Measurements from ENCODE around the gene SSTR5.

SSTR5 gene

GRCh38 chr16:1107731-1108130 lies 35.2 kb downstream of the SSTR5 start:
- no peak for DNase-seq

DNA sequence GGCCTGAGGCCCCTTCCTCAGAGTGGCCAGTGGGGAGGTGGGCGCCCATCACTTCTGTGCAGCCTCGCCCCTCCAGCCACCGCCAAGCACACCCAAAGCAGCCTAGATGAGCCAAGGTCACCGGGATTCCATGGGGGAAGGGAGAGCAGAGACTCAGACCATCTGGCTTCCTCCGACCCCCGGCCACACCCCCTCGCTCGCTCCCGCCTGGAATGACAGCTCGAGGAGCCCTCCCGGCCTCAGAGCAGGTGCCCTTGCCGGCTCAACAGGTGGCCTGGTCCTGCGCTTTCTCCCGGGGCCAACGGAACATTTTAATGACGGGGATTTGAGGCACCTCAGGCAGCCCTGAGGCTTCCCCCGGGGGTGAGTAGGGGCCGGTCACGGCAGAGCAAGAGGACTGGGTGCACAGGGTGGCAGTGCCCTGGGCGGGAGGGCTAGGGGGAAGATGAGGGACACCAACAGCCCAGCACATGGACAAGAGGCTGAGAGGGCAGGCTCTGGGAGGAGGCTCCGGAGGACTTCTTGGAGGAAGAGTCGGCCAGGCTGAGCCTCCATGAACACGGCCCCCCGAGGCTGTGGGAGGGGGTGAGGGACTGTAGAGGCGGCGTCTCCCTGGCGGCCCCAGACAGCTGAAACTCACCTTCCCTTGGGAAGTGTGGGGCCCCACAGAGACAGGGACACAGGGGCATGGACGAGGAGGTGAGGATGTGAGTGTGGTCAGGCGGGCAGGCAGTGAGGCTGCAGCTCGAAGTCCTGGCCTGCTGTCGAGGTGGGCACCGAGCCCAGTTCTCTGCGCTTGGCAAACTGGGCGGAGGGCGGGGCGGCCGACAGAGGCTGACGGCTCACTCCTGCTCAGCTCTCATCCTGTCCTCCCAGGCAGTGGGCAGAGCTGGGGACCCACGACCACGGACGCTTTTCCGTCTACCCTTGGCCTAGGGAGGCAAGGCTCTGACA lies 36.0 kb downstream of the SSTR5 start:
- no peak for DNase-seq

DNA sequence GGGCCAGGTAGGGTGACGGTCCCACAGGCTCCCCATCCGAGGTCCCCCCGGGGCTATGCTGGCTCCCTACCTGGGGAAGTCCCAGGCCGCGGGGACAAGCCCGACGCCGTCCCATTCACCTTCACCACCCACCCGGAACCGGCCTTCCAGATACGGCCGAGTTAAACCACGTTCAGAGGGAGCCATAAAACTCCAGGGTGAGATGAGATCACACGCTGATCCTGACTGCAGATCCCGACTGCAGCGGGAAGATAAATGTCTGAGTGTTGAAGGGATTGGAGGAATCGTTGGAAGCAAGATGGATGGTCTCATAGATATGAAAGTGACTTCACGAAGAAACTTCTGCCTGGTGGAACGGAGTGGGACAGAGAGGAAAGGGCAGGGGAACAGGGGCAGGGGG lies 37.1 kb downstream of the SSTR5 start:
- DNase-seq = no peak

DNA sequence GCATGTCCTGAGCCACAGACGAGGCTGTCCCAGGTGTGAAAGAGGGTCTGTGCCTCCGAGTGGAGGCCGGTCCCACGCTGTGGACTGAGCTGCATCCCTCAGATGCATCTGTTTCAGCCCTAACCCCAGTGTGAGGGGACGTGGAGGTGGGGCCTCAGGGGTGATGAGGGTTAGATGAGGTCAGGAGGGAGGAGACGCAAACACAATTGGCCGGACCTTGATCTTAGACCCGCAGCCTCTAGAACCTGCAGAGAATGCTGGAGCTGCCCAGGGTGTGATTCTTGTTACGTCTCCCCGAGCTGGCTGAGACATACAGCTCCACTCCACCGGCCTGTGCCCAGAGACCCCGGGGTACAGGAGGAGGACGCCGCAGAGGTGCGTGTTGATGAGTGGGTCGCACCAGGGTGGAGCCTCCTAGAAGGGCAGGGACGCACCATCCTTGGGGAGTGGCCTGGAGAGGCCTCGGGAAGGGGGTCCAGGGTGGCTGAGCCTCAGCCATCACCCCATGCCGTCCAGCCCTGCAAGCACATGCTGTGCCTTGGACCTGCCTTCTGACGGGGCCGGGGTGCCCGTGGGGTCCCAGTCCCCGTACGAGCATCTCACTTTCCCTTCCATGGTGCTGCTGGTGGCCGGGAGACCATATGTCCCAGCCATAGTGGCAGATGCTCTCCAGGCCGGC lies 40.1 kb downstream of the SSTR5 start:
- DNase-seq = no peak

- no peak for DNase-seq
Measured at GRCh38 chr16:1113489-1113888, 40.9 kb downstream of the SSTR5 start.

- DNase-seq = no peak
Measured at GRCh38 chr16:1113889-1114526, 41.5 kb downstream of the SSTR5 start.

GRCh38 chr16:1116693-1117077 lies 44.1 kb downstream of the SSTR5 start:
- DNase-seq = no peak

DNA sequence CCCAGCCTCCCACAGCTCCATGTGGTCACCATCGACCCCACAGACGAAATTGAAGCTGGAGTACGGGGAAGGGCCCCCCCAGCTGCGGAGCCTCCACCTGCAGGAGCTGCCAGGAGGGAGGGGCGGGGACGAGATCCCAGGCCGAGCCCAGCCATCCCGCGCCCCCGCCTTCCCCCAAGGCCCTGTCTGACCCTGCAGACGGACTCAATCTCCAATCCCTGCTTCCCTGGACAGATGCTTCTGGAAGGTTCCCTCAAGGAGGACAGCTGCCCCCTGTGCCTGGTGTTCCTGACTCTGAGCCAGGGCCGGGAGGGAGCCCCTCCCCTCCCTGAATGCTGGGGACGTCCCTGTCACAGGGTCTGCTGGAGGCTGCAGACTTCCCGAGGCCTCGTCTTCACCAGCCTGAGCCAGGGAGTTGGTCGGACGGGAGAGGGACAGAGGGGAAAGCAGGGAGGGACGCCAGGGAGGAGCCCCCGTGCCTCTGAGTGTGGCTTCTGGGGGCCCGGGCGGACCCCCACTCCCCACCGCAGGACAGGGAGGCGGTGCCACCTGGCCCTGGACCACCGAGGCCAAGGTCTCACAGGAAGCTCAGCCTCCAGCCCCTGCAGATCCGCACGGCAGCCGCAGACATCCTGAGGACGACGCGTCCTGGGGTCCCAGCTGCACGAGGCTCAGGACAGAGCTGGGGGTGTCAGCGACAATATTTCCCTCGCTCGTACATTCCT lies 44.8 kb downstream of the SSTR5 start:
- no peak for DNase-seq

DNA sequence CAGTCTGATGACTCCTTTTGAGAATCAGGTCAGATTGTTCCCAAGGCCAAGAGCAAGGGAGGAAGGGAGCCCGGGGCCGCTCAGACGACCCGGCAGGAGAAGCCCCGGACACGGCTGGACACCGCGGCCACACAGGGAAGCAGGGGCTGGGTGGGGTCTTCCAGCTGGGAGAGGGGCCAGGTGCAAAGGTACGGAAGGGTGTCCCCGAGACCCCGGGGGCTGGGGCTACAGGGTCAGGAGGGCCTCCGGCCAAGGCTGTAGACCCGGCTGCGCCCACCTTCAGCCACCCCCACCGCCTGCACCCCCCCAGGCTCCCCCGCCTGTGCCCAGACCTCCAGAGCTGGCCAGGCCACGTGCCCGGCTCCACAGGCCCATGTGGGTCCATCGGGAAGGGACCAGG lies 45.4 kb downstream of the SSTR5 start:
- no peak for DNase-seq

GRCh38 chr16:1119129-1119528 lies 46.6 kb downstream of the SSTR5 start:
- no peak for DNase-seq

- no peak for DNase-seq
Measured at GRCh38 chr16:1119766-1120576, 47.4 kb downstream of the SSTR5 start.

DNA sequence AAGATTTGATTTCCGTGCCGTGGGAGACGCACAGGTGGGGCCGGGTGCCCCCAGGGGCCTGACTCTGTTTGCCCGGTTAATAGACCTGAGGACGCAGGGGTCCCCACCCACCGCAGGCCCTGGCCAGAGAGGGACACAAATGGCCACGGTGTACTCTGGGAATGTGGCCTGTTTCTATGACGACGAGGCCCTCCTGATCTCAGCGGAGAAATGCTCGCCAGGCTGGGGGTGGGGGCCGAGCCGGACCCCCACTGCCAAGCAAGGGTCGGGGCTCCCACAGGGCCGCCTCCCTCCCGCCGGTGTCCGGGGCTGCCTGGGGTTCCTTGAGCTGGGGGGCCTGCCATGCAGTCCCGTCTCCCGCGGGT lies 48.0 kb downstream of the SSTR5 start:
- DNase-seq = no peak

GRCh38 chr16:1121009-1121408 lies 48.5 kb downstream of the SSTR5 start:
- no peak for DNase-seq

DNA sequence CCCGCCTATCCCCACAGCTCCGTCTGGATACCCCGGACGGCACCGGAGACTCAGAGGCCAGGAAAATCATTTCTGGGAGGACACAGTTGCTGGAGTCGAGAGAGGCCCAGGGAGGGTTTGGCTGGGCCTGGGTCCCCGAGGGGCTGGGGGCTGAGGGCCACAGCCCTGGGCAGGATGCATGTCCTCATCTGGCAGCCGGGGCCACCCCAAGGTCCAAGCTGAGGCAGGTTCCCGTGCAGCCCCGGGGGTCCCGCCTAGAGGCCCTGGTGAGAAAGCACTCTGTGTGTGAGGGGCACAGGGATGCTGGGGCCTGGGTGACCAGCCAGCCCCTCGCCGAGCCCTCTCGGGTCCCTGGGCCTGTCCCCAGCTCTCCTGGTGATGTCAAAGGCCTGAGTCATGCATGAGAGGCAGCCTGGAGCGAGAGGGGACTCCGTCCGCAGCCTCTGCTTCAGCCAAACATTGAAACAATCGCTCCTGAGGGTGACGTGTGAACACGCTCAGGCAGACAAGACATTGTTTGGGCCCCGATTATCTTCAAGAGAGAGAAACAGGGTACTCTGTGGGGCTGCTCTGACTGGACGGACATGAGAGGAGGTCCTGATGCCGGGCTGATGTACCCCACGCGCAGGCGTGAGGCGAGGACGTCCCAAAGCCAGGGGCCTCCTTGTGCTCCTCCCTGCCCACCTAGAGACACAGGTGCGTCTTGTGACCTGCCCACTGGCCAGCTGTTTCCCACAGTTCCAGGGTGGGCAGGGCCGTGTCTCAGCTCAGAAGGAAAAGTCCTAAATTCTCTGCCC lies 49.3 kb downstream of the SSTR5 start:
- no peak for DNase-seq

GRCh38 chr16:1122398-1122765 lies 49.8 kb downstream of the SSTR5 start:
- no peak for DNase-seq

DNA sequence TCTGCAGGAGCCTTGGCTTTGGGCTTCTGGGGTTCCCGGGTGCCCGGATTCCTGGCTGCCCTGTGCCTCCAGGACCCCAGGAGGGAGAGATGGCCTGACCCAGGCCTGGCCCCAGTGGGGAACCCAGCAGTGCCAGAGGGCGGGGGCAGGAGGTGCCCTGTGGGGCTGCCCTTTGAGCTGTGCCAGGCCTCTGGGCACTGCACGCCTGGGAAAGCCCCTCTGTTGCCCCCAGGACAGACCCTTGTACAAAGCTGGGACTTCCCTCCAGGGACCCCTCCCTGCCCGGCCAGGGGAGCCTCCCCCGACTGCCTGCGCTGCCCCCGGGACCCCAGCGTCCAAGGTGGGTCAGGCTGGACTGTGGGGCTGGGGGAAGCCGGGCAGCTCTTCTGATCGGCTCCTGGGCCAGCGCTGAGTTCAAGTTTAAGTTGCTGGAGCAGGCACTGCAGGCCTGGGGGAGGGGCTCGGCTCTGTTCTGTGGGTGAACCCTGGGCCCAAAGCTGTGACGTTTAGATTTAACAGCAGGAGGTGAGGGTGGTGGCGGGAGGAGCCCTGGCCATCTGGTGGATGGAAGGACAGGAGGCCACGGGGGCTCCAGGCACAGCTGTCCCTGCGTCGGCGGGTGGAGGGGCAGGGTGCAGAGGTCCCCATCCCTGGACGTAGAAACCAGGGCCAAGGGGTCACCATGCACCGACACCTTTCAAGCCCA lies 51.1 kb downstream of the SSTR5 start:
- DNase-seq = no peak

GRCh38 chr16:1124291-1124690 lies 51.7 kb downstream of the SSTR5 start:
- DNase-seq = no peak

- DNase-seq = no peak
Measured at GRCh38 chr16:1124795-1125194, 52.2 kb downstream of the SSTR5 start.

- DNase-seq = no peak
Measured at GRCh38 chr16:1125471-1125870, 52.9 kb downstream of the SSTR5 start.

DNA sequence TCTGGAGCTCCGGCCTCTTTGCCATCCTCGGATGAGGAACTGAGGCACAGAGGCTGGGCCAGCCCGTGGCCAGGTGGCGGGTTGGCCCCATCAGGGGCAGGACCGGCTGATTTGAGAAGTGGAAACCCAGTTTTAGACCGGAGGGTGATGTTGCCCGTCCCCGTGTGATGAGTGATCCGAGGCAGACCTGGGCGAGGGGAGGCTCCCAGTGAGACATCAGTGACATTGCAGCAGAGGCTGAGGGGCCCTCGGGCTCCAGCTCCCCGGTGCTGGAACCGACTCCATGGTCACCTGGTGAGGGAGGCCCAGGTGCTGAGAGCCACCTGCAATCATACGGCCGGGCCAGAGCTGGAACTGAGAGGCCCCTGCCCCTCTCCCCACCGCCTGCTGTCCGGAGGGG lies 53.5 kb downstream of the SSTR5 start:
- DNase-seq = no peak

- no peak for DNase-seq
Measured at GRCh38 chr16:1126586-1126985, 54.0 kb downstream of the SSTR5 start.

All from GOT3 (cell line).